H1 (cell line): ENCODE measurements around the gene PPP2R2D. TPM values are rescaled to one million over a fixed set of nuclear protein-coding genes. Genes with fewer than 3 reads are reported as not detected.

Experiments
- CTCF ChIA-PET: fragments of 300-600 bp; sonication (Branson Sonifier 250); formaldehyde crosslinking; loops from one replicate; lab custom pipeline; 2021; ENCODE audit not compliant: partially characterized antibody; lab: Charles Lee
- POLR2A ChIA-PET: fragments of 300-600 bp; sonication (Branson Sonifier 250); formaldehyde crosslinking; loops from one replicate; lab custom pipeline; 2021; ENCODE audit warnings: inconsistent platforms; ENCODE audit not compliant: partially characterized antibody; lab: Charles Lee
- DNase-seq, 2 experiments: peaks; one replicate each; pipeline versions ENCODE4 v3.0.0 to v3.0.0-alpha.2; 2010 to 2022; ENCODE audit warnings: low spot score in 2 of 2, low read depth in 1 of 2, mixed read lengths in 1 of 2
- FAIRE-seq: peaks from 2 replicates; lab custom pipeline; 2011; peaks lifted over from hg19 to GRCh38; lab: Jason Lieb, UNC
- H2AFZ ChIP-seq: 2 replicates; pipeline ENCODE4 v1.8.1; 2012; ENCODE audit warnings: low read length, inconsistent platforms
- H2AK5ac ChIP-seq: 2 replicates; pipeline ENCODE4 v1.6.1; 2013; ENCODE audit warnings: low read depth, low read length
- H2BK120ac ChIP-seq: replicated peaks from 2 replicates; pipeline ENCODE3; 2013; ENCODE audit warnings: low read depth, low read length, inconsistent platforms
- H2BK12ac ChIP-seq: 2 replicates; pipeline ENCODE4 v1.6.1; 2013; ENCODE audit warnings: low read depth, low read length
- H2BK15ac ChIP-seq: 2 replicates; pipeline ENCODE4 v1.6.1; 2013; ENCODE audit warnings: low read length
- H2BK20ac ChIP-seq: 2 replicates; pipeline ENCODE4 v1.6.1; 2013; ENCODE audit warnings: low read length
- H2BK5ac ChIP-seq: 2 replicates; pipeline ENCODE4 v1.6.1; 2013; ENCODE audit warnings: low read depth, low read length
- H3K14ac ChIP-seq: 2 replicates; pipeline ENCODE4 v1.6.1; 2013; ENCODE audit warnings: inconsistent platforms; ENCODE audit not compliant: insufficient read length
- H3K18ac ChIP-seq: 2 replicates; pipeline ENCODE4 v1.6.1; 2013; ENCODE audit warnings: low read length; ENCODE audit errors: extremely low read depth
- H3K23ac ChIP-seq: 2 replicates; pipeline ENCODE4 v1.6.1; 2013; ENCODE audit warnings: inconsistent platforms; ENCODE audit not compliant: insufficient read length
- H3K23me2 ChIP-seq: 2 replicates; pipeline ENCODE4 v1.6.1; 2013; ENCODE audit warnings: low read depth, low read length
- H3K27ac ChIP-seq: 2 replicates; pipeline ENCODE4 v1.6.1; 2011; ENCODE audit warnings: low read depth, low read length, inconsistent platforms
- H3K27me3 ChIP-seq, 4 experiments: replicated peaks in 1 of 4; 1 replicate in 1 of 4; 2 replicates in 3 of 4; pipeline versions ENCODE4 v1.6.1 to v1.8.1; 2011 to 2013; ENCODE audit warnings: low read length in 3 of 4, mild to moderate bottlenecking in 3 of 4, inconsistent platforms in 2 of 4, mixed read lengths in 2 of 4, moderate library complexity in 1 of 4; ENCODE audit not compliant: control insufficient read depth in 3 of 4, insufficient read depth in 3 of 4; ENCODE audit errors: extremely low read depth in 1 of 4
- H3K36me3 ChIP-seq, 4 experiments: 2 replicates each; pipeline versions ENCODE4 v1.6.1 to v1.8.1; 2011 to 2013; ENCODE audit warnings: mild to moderate bottlenecking in 4 of 4, low read length in 3 of 4, moderate library complexity in 2 of 4, control low read depth in 1 of 4, inconsistent platforms in 1 of 4; ENCODE audit not compliant: insufficient read depth in 4 of 4, control insufficient read depth in 2 of 4
- H3K4ac ChIP-seq: replicated peaks from 2 replicates; pipeline ENCODE3; 2013; ENCODE audit warnings: low read length, low read depth, mixed read lengths, inconsistent platforms; ENCODE audit not compliant: insufficient read length
- H3K4me1 ChIP-seq, 4 experiments: replicated peaks in 1 of 4; 1 replicate in 1 of 4; 2 replicates in 3 of 4; pipeline versions ENCODE4 v1.6.1 to v1.8.1; 2011 to 2013; ENCODE audit warnings: low read length in 3 of 4, inconsistent platforms in 2 of 4, mixed read lengths in 1 of 4; ENCODE audit not compliant: insufficient read depth in 4 of 4, control insufficient read depth in 3 of 4
- H3K4me2 ChIP-seq, 2 experiments: 2 replicates each; pipeline versions ENCODE4 v1.6.1 to v1.8.1; 2011 to 2013; ENCODE audit warnings: low read depth in 2 of 2, low read length in 2 of 2, control low read depth in 1 of 2, inconsistent platforms in 1 of 2, mild to moderate bottlenecking in 1 of 2; ENCODE audit not compliant: insufficient read depth in 1 of 2
- H3K4me3 ChIP-seq, 4 experiments: fragments of 200-600, 300-600 bp in 1 of 4; sonication (generic), shearing (Covaris generic), sonication (Bioruptor Twin) in 1 of 4; 2 replicates each; pipeline versions ENCODE4 v1.5.1 to v1.8.1; 2011 to 2016; ENCODE audit warnings: low read length in 4 of 4, low read depth in 3 of 4, control low read depth in 2 of 4, inconsistent platforms in 2 of 4, mild to moderate bottlenecking in 2 of 4, mixed read lengths in 1 of 4, moderate library complexity in 1 of 4; ENCODE audit not compliant: insufficient read depth in 2 of 4; ENCODE audit errors: extremely low read depth in 1 of 4
- H3K56ac ChIP-seq: replicated peaks from 2 replicates; pipeline ENCODE3; 2013; ENCODE audit warnings: low read depth, mild to moderate bottlenecking, mixed read lengths, low read length, inconsistent platforms; ENCODE audit not compliant: insufficient read length
- H3K79me1 ChIP-seq: 2 replicates; pipeline ENCODE4 v1.6.1; 2013; ENCODE audit warnings: low read depth, low read length, control low read depth
- H3K79me2 ChIP-seq, 2 experiments: 2 replicates each; pipeline versions ENCODE4 v1.6.1 to v1.8.1; 2012 to 2013; ENCODE audit warnings: low read length in 2 of 2, mild to moderate bottlenecking in 2 of 2, inconsistent platforms in 1 of 2; ENCODE audit not compliant: insufficient read depth in 2 of 2, control insufficient read depth in 1 of 2
- H3K9ac ChIP-seq, 4 experiments: replicated peaks in 1 of 4; 1 replicate in 1 of 4; 2 replicates in 3 of 4; pipeline versions ENCODE4 v1.6.1 to v1.8.1; 2011 to 2013; ENCODE audit warnings: low read depth in 3 of 4, low read length in 3 of 4, control low read depth in 2 of 4, mild to moderate bottlenecking in 2 of 4, moderate library complexity in 2 of 4, inconsistent platforms in 1 of 4; ENCODE audit errors: extremely low read depth in 1 of 4
- H3K9me3 ChIP-seq, 2 experiments: 2 replicates each; pipeline versions ENCODE4 v1.6.1 to v1.8.1; 2012 to 2013; ENCODE audit warnings: mild to moderate bottlenecking in 2 of 2, moderate library complexity in 2 of 2, control low read depth in 1 of 2, inconsistent platforms in 1 of 2, low read depth in 1 of 2, low read length in 1 of 2, mixed read lengths in 1 of 2; ENCODE audit not compliant: insufficient read depth in 2 of 2
- H4K20me1 ChIP-seq, 2 experiments: replicated peaks in 1 of 2; 2 replicates each; pipeline versions ENCODE3 to v1.8.1; 2011 to 2013; ENCODE audit warnings: inconsistent platforms in 2 of 2, low read length in 2 of 2, mild to moderate bottlenecking in 1 of 2; ENCODE audit not compliant: insufficient read depth in 2 of 2, control insufficient read depth in 1 of 2
- H4K5ac ChIP-seq: 2 replicates; pipeline ENCODE4 v1.6.1; 2013; ENCODE audit warnings: low read length, low read depth, mixed read lengths, inconsistent platforms; ENCODE audit not compliant: insufficient read length
- H4K8ac ChIP-seq: 2 replicates; pipeline ENCODE4 v1.8.0; 2013; ENCODE audit warnings: mild to moderate bottlenecking, moderate library complexity, low read length, inconsistent platforms; ENCODE audit not compliant: insufficient read depth; ENCODE audit errors: extremely low read depth
- H4K91ac ChIP-seq: replicated peaks from 2 replicates; pipeline ENCODE3; 2013; ENCODE audit warnings: low read length, mixed read lengths, inconsistent platforms; ENCODE audit not compliant: insufficient read length
- BCL11A ChIP-seq, 2 experiments: IDR thresholded peaks; one replicate each; pipeline ENCODE4 v1.6.1; 2011; ENCODE audit warnings: low read depth in 2 of 2, low read length in 2 of 2, mild to moderate bottlenecking in 2 of 2
- CEBPB ChIP-seq: IDR thresholded peaks from 2 replicates; pipeline ENCODE4 v1.6.1; 2012; ENCODE audit warnings: low read depth, low read length
- EP300 ChIP-seq, 2 experiments: IDR thresholded peaks; 1 replicate in 1 of 2; 2 replicates in 1 of 2; pipeline ENCODE4 v1.6.1; 2011 to 2012; ENCODE audit warnings: low read depth in 2 of 2, low read length in 2 of 2, mild to moderate bottlenecking in 2 of 2, borderline replicate concordance in 1 of 2, inconsistent platforms in 1 of 2, moderate library complexity in 1 of 2
- GTF2F1 ChIP-seq: IDR thresholded peaks from 2 replicates; pipeline ENCODE4 v1.6.1; 2012; ENCODE audit warnings: low read depth, low read length, improper control_type of control experiment, borderline replicate concordance
- RBBP5 ChIP-seq: IDR thresholded peaks from 2 replicates; pipeline ENCODE4 v1.7.1; 2012; ENCODE audit warnings: low read depth, mild to moderate bottlenecking, inconsistent platforms, low read length, moderate library complexity, borderline replicate concordance
- WGBS, 2 experiments: shearing (Covaris generic) in 1 of 2; methylation state at CpG; one replicate each; pipeline versions ENCODE4 v1.1.6 to v1.1.7; 2013 to 2015; ENCODE audit warnings: low lambda C conversion rate in 2 of 2, mixed read lengths in 2 of 2, inconsistent platforms in 1 of 2, low coverage in 1 of 2, missing lambda C conversion rate in 1 of 2; ENCODE audit not compliant: insufficient replicate concordance in 2 of 2, insufficient coverage in 1 of 2, insufficient read length in 1 of 2; ENCODE audit errors: extremely low coverage in 1 of 2, missing lambda C conversion rate in 1 of 2; 5-methylcytosine and 5-hydroxymethylcytosine counted together
- polyA plus RNA-seq, 7 experiments: library from polyadenylated mRNA; depleted of rRNA in 3 of 7; stranded (reverse) in 5 of 7; unstranded in 2 of 7; fragments of >200 nt in 5 of 7; fragments of 200-250 nt in 2 of 7; gene quantifications; 1 replicate in 5 of 7; 2 replicates in 1 of 7; 4 replicates in 1 of 7; pipeline versions ENCODE4 v1.2.1 to v1.2.3, GENCODE V29; 2011 to 2013; ENCODE audit warnings: missing spikeins in 2 of 7, mixed read lengths in 2 of 7
- total RNA-seq: library from RNA; stranded (reverse); fragmentation: NEBNext Ultra II Directional; extraction: Animal tissue kit (Norgen Biotek cat#: 25700); gene quantifications from 2 replicates; pipeline ENCODE4 v1.2.1, GENCODE V29; 2021

PPP2R2D gene
- total and polyA plus RNA-seq, 2 of the 8 experiments (the other 6 are each of a cell fraction or from before 2014, with no cell fraction given): 25.4 to 32.8 TPM

DNA sequence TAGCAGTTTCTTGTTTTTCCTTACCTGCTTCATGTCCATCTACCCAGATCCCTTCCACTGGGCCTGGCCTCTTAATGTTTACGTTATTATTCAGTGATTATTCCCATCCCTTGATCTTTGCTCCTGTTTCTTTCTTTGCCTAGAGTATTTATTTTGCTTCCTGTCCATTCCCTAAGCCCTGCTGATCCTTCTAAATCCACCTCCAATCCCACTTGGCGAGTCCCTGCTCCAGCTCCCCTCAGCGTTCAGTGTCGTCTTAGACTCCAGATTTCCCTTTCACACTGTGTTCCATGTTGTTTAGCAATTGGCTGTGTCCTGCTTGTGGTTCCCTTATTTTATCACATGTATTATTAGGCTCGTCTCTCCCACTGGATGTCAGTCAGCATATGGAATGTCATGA, 7.3 kb downstream of the PPP2R2D start:
- Histone ChIP-seq H2BK120ac (no peak overlapping the region), H3K4ac (no peak overlapping the region), H3K27me3 (no peaks in the 10 kb centered on the region), H4K8ac (no peak overlapping the region), H2BK20ac (no peak overlapping the region), H3K79me2 (peaks cover 20 to 95% of the 10 kb centered on the region in 2 experiments), H3K4me3 (no peak overlapping the region), H3K36me3 (peaks cover 0 to 12% (median 4%) of the 10 kb centered on the region in 4 experiments; a peak in 4 of 8 replicates), H3K4me1 (peaks cover 0 to 3% (median under 1%) of the 10 kb centered on the region in 4 experiments; a peak in 1 of 7 replicates), H2BK15ac (no peak overlapping the region), H4K5ac (no peak overlapping the region), H3K9ac (no peak overlapping the region), H2BK5ac (no peak overlapping the region), H2AK5ac (no peak overlapping the region), H3K23ac (no peak overlapping the region), H4K91ac (no peak overlapping the region), H3K14ac (no peak overlapping the region), H4K20me1 (peaks cover 20 to 48% of the 10 kb centered on the region in 2 experiments), H3K56ac (no peak overlapping the region), H3K18ac (no peak overlapping the region), H3K23me2 (peaks cover 3% of the 10 kb centered on the region; the same call in 1 of the 2 replicates), H2AFZ (no peak overlapping the region), H3K9me3 (no peaks in the 10 kb centered on the region), H3K4me2 (no peak overlapping the region), H2BK12ac (no peak overlapping the region), H3K27ac (no peak overlapping the region), H3K79me1 (peaks cover 19% of the 10 kb centered on the region)
- 92% methylated on average over 5 of the region's 5 CpGs; no CpG with 5 or more reads in 1 of the 2 experiments for WGBS, 2 experiments
- CTCF ChIA-PET: interaction anchor here (0.8 to 1.8 kb wide), 2 partner anchors 12 to 35 kb away, joined by 6 to 9 read pairs; no protein-coding TSS in a partner anchor
- POLR2A ChIA-PET: interaction anchor here (0.7 to 1.4 kb wide), 5 partner anchors 9 to 71 kb away, joined by 3 to 6 read pairs (median 3); no protein-coding TSS in a partner anchor
- TF ChIP-seq CEBPB (no peak), RBBP5 (no peak), EP300 (IDR thresholded peaks at IDR 0.05; ENCODE audit: borderline replicate concordance in 1 of 2, low read depth in 2 of 2, low read length in 2 of 2) (no peak), BCL11A (IDR thresholded peaks at IDR 0.05; ENCODE audit: low read depth in 2 of 2, low read length in 2 of 2) (no peak), GTF2F1 (no peak)
- DNase-seq: no peak
- no peak for FAIRE-seq
